GM23338 (cell line): ENCODE results near the gene PSMA7.

Experiments used
- CREB1 ChIP-seq: fragments of 250-450 bp; sonication (Bioruptor Pico); IDR thresholded peaks from 2 replicates; pipeline ENCODE4 v1.5.0; 2020; ENCODE audit warnings: low read depth, mild to moderate bottlenecking, moderate library complexity
- CTCF ChIP-seq, 2 experiments: fragments of 200-600 bp in 1 of 2; sonication (generic) in 1 of 2; conservative IDR thresholded peaks; 2 replicates each; pipeline versions ENCODE4 v1.5.1 to v1.6.1; 2016 to 2017; ENCODE audit warnings: antibody characterized with exemption in 2 of 2, low read depth in 2 of 2, mild to moderate bottlenecking in 2 of 2, moderate library complexity in 1 of 2
- ETS1 ChIP-seq: IDR thresholded peaks from 2 replicates; pipeline ENCODE4 v1.6.1; 2016; ENCODE audit warnings: antibody characterized with exemption
- REST ChIP-seq: IDR thresholded peaks from one replicate; pipeline ENCODE4 v1.6.1; 2018; ENCODE audit warnings: antibody characterized with exemption; ENCODE audit not compliant: unreplicated experiment

- TF ChIP-seq REST (no peak), CTCF (conservative IDR thresholded peaks at IDR 0.05; ENCODE audit: low read depth in 2 of 2) (no peak), ETS1 (no peak), CREB1 (CRISPR knock-in tag) (no peak)
Measured at GRCh38 chr20:62114894-62115293, 28.3 kb downstream of the PSMA7 start.
